Natural killer cell treated with Interleukin-12 subunit alpha and Interleukin-12 subunit beta and Interleukin-15 and Interleukin-18, amount 100 ng/mL, for 72 hours (primary cell): ENCODE measurements around the gene CEBPG. TPM values are rescaled to one million over a fixed set of nuclear protein-coding genes. Genes with fewer than 3 reads are reported as not detected.

ENCODE experiments used
- ATAC-seq, 2 donors: fragments of 150-1000 bp; cut with Tn5 transposase in 1 of 2; sonication (Bioruptor Pico), chemical (Tn5 transposase) in 1 of 2; 2 replicates each; pipeline ENCODE4 v1.10.0; 2021
- DNase-seq: peaks from one replicate; pipeline ENCODE4 v3.0.0; 2022; ENCODE audit warnings: low spot score
- H3K27ac Mint-ChIP-seq, 2 donors: 1 replicate in 1 of 2; 2 replicates in 1 of 2; pipeline ENCODE4 v1.8.0; 2022; ENCODE audit warnings: mixed read lengths in 2 of 2, mild to moderate bottlenecking in 1 of 2, moderate library complexity in 1 of 2
- H3K27me3 Mint-ChIP-seq, 2 donors: 1 replicate in 1 of 2; 2 replicates in 1 of 2; pipeline ENCODE4 v1.8.0; 2022; ENCODE audit warnings: mixed read lengths in 2 of 2
- H3K36me3 Mint-ChIP-seq: one replicate; pipeline ENCODE4 v1.8.0; 2022; ENCODE audit warnings: mixed read lengths
- H3K4me1 Mint-ChIP-seq, 2 donors: 1 replicate in 1 of 2; 2 replicates in 1 of 2; pipeline ENCODE4 v1.8.0; 2022; ENCODE audit warnings: low read depth in 2 of 2, mixed read lengths in 2 of 2, mild to moderate bottlenecking in 1 of 2
- H3K4me3 Mint-ChIP-seq: one replicate; pipeline ENCODE4 v1.8.0; 2022; ENCODE audit warnings: mixed read lengths
- H3K9me3 Mint-ChIP-seq: 2 replicates; pipeline ENCODE4 v1.8.0; 2022; ENCODE audit warnings: mixed read lengths
- total RNA-seq, 2 donors: library from RNA; stranded (reverse); gene quantifications; one replicate each; pipeline ENCODE4 v1.2.3, GENCODE V29; 2022

CEBPG gene
- total RNA-seq, 2 donors from 2014 or later = 26.3 to 29.2 TPM

DNA sequence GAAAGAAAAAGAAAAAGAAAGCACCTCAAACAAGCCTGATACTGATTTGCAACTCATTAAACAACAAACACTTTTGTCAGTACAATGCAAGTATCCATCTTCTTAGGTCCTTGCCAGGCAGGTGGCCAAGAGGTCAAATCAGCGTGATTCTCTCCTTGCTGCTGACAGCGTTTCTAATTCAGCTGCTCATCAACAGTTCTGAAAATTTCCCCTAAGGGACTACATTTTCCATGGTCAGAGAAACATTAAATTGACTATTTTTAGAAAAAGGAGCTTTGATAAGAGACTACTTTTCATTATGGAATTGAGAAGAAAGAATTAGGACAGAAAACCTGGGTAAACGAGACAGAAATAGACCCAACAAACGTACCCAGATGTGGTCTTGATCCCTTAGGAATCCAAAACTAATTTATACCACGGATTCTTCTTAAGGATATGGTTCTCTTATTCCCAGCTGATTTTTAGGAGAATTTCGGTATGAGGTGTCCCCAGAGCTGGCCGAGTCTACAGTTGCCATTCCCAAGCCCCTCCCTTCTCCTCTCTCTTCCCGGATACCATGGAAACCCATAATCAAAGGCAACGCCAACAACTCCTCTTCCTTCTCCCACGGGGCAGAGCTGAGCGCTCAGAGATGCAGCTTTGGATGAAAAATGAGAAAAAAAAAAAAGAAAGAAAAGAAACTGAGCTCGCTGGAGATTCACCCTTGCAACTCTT lies 29.5 kb upstream of the CEBPG start:
- no peaks in the 10 kb centered on the region for H3K9me3 Mint-ChIP-seq
- peaks cover 29 to 69% of the 10 kb centered on the region in 2 donors for H3K27me3 Mint-ChIP-seq
- DNase-seq (no peak), ATAC-seq (no peak)
- no peak overlapping the region for H3K27ac Mint-ChIP-seq
- H3K4me1 Mint-ChIP-seq = no peaks in the 10 kb centered on the region
- H3K36me3 Mint-ChIP-seq = no peaks in the 10 kb centered on the region
- no peak overlapping the region for H3K4me3 Mint-ChIP-seq

DNA sequence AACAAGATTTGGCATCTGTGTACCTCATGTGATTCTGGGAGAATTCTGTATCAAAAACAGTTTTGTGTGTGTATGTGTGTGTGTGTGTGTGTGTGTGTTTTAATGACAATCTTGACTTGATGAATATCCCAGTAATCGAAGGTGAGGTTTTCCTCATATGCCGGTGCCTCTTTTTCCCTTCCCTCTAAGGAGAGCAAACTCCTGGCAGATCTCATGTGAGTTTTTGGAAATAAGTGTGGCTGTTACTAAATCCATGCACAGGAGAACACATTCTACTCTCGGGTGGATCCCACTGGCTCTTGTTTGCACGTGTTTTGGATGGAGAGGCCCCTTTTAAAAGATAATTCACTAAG lies 29.0 kb upstream of the CEBPG start:
- no peaks in the 10 kb centered on the region for H3K36me3 Mint-ChIP-seq
- ATAC-seq = no peak
- no peak overlapping the region for H3K4me3 Mint-ChIP-seq
- H3K27ac Mint-ChIP-seq = no peak overlapping the region
- no peaks in the 10 kb centered on the region for H3K9me3 Mint-ChIP-seq
- H3K4me1 Mint-ChIP-seq = no peaks in the 10 kb centered on the region
- peaks cover 27 to 64% of the 10 kb centered on the region in 2 donors for H3K27me3 Mint-ChIP-seq
- no peak for DNase-seq

DNA sequence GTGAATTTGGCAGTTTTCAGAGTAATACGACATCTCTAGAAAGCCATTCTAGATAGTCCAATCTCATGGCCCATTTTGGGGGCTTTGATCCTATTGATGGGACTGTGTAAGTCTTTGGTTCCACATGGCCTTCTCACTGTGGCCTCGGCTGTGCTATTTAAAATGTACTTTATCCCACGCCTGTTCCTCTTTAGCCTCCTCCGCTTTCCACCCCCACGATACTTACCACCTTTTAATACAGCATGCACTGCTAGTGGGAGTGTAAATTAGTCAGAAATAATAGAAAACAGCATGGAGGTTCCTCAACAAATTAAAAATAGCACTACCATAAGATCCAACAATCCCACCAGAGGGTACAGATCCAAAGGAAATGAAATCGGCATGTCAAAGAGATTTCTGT lies 28.3 kb upstream of the CEBPG start:
- Mint-ChIP-seq H3K4me3 (no peak overlapping the region), H3K27me3 (peaks cover 24 to 58% of the 10 kb centered on the region in 2 donors), H3K36me3 (no peaks in the 10 kb centered on the region), H3K4me1 (no peaks in the 10 kb centered on the region), H3K9me3 (no peaks in the 10 kb centered on the region), H3K27ac (no peak overlapping the region)
- DNase-seq (no peak), ATAC-seq (no peak)

DNA sequence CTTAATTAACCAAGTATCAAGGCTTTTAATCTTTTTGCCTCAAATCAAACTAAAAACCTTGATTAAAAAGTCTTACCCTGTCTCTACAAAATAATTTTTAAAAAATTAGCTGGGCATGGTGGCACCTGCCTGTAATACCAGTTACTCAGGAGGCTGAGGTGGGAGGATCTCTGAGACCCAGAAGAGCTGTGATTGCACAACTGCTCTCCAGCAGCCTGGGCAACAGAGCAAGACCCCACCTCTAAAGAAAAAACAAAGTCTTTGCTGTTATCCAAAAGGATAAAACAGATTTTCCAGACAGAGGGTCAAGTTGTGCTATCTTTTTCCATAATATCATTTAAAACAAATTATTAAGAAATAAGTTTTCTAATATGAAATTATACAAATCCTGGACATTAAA lies 26.8 kb upstream of the CEBPG start:
- H3K27ac Mint-ChIP-seq = no peak overlapping the region
- ATAC-seq (no peak), DNase-seq (no peak)
- no peaks in the 10 kb centered on the region for H3K4me1 Mint-ChIP-seq
- H3K4me3 Mint-ChIP-seq = no peak overlapping the region
- no peaks in the 10 kb centered on the region for H3K36me3 Mint-ChIP-seq
- no peaks in the 10 kb centered on the region for H3K9me3 Mint-ChIP-seq
- H3K27me3 Mint-ChIP-seq = peaks cover 16 to 43% of the 10 kb centered on the region in 2 donors

DNA sequence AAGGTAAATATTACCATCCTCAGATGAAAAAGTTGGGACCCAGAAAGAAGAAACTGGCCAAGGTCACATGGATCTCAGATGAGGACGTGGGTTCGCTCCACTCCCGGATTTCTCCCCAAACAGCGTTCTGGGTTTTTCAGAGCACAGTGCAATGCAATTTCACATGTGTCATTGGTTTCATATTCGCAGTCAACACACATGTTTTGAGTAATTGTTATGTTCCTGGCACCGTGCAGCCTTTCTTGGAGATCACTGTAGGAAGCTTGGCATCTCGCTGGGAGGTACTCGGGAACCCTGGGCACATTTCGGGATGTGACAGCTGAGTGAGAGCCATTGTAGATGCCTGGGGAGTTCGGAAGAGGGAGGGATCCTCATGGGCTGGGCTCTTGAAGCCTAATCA lies 26.2 kb upstream of the CEBPG start:
- H3K27ac Mint-ChIP-seq = no peak overlapping the region
- DNase-seq (no peak), ATAC-seq (no peak)
- H3K4me1 Mint-ChIP-seq = no peaks in the 10 kb centered on the region
- peaks cover 13 to 36% of the 10 kb centered on the region in 2 donors for H3K27me3 Mint-ChIP-seq
- no peak overlapping the region for H3K4me3 Mint-ChIP-seq
- H3K9me3 Mint-ChIP-seq = no peaks in the 10 kb centered on the region
- no peaks in the 10 kb centered on the region for H3K36me3 Mint-ChIP-seq

DNA sequence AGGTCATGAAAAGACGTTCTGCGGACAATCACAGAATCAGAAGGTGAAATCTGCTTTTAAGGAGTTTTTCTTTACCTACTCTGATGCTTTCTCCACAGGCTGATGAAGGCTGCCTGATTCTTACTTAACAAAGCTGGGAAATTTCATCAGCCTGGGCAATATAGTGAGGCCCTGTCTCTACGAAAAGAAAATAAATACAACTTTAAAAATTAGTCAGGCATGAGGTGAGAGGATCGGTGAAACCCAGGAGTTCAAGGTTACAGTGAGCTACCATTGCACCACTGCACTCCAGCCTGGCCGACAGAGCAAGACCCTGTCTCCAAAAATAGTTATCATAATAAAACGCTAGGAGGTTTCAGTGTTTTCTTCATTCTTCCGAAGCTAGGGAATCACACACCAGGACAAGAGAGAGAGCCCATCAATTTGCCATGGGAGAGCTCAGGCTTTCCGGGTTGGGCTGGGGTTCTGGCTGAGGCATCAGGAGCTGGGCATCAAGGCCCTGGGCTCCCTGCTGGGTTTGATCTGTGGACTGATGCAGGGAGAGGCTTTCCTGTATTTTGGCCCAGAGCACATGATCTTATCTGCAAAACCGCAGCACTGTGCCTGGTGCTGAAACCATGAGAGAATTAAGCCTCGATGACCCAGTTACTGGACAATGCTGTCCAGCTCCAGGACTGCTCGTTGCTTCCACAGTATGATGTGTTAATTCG lies 25.1 kb upstream of the CEBPG start:
- Mint-ChIP-seq H3K36me3 (no peaks in the 10 kb centered on the region), H3K27ac (no peak overlapping the region), H3K27me3 (peaks cover 12 to 25% of the 10 kb centered on the region in 2 donors), H3K9me3 (no peaks in the 10 kb centered on the region), H3K4me1 (no peaks in the 10 kb centered on the region), H3K4me3 (no peak overlapping the region)
- ATAC-seq (no peak), DNase-seq (no peak)

DNA sequence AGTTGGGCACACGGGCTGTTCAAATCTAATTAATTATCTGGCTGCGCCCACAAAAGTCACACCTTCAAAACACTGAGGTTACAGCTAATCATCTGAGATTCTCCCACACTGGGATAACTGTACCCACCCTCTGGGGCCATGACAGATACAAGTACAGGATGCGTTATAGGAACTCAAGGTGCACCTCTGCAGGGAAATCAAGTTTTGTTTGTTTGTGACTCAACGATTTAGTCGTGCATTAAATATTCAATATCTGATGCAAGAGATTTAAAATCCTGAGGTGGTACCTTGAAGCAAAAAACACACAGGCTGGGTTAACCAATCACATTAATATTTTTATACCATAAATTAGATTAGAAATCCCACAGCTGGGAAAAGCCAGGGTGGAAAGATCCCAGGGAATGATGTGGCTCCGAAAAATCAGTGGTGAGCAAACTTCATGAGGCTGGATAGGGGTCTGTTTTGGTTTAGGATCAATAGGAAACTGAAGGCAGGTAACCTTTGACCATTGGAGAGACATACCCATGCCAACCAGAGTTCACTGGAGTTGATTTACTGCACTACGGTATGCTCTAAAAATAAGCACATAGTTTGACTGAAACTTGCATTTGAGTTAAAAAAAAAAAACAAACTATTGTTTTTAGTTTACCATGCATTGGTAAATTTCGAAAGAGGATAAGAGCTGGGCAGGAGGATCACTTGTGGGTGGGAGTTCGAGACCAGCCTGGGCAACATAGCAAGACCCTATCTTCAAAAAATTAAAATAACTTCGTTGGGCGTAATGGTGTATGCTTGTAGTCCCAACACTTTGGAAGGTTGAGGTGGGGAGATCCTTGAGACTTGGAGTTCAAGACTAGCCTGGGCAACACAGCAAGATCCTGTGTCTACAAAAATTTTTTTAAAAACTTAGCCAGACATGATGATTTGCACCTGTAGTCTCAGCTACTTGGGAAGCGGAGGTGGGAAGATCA lies 23.9 kb upstream of the CEBPG start:
- no peaks in the 10 kb centered on the region for H3K36me3 Mint-ChIP-seq
- peaks cover 11 to 15% of the 10 kb centered on the region in 2 donors for H3K27me3 Mint-ChIP-seq
- DNase-seq (no peak), ATAC-seq (no peak)
- no peaks in the 10 kb centered on the region for H3K9me3 Mint-ChIP-seq
- no peaks in the 10 kb centered on the region for H3K4me1 Mint-ChIP-seq
- H3K27ac Mint-ChIP-seq = no peak overlapping the region
- no peak overlapping the region for H3K4me3 Mint-ChIP-seq

DNA sequence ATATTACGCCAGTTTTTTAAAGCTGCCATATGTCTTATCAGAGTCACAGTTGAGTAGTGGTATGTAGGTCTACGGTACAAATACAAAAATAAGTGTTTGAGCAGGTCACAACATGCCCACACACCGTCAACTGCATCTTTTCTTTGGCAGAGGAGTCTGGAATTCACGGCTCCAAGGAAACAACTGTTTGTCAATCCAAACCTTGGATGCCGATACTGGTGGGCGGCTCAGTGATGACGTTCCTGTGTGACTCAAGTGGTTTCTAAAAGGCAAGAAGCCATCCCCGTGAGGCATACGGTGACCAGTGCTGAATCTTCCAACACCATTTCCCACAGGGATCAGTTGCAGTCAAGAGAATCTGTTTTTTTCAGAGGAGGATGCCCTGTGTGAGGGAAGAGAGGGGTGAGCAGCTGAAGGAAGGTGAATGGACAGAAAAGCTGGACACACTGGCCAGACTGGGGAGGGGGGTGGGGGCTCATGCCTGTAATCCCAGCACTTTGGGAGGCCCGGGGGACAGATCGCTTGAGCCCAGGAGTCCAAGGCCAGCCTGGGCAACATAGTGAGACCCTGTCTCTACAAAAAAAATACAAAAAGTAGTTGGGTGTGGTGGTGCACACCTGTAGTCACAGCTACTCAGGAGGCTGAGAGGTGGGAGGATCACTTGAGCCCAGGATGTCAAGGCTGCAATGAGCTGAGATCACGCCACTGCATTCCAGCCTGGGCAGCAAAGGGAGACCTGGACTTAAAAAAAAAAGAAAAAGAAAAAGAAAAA lies 22.8 kb upstream of the CEBPG start:
- Mint-ChIP-seq H3K9me3 (peaks cover 2% of the 10 kb centered on the region), H3K27ac (no peak overlapping the region), H3K4me3 (no peak overlapping the region), H3K27me3 (peaks cover 5 to 9% of the 10 kb centered on the region in 2 donors), H3K36me3 (peaks cover 5% of the 10 kb centered on the region), H3K4me1 (no peaks in the 10 kb centered on the region)
- DNase-seq (no peak), ATAC-seq (no peak)

DNA sequence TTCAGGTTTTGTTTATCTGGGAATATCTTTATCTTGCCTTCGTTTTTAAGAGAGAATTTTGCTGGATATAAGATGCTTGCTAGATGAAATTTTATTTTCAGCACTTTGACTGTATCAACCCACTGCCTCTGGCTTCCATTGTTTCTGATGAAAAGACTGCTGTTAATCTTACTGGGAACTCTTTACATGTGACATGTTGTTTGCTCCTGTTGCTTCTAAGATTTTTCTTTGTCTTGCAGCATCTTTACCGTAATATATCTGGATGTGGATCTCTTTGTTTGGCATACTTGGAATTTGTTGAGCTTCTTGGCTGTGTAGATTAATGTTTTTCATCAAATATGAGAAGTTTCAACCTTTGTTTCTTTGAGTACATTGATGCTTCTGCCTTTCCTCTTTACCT lies 18.0 kb upstream of the CEBPG start:
- Mint-ChIP-seq H3K27me3 (peaks cover 13% of the 10 kb centered on the region in 2 donors), H3K4me1 (no peaks in the 10 kb centered on the region), H3K9me3 (peaks cover 7% of the 10 kb centered on the region), H3K4me3 (no peak overlapping the region), H3K36me3 (peaks cover 11% of the 10 kb centered on the region), H3K27ac (no peak overlapping the region)
- DNase-seq = no peak
- ATAC-seq = no peak

DNA sequence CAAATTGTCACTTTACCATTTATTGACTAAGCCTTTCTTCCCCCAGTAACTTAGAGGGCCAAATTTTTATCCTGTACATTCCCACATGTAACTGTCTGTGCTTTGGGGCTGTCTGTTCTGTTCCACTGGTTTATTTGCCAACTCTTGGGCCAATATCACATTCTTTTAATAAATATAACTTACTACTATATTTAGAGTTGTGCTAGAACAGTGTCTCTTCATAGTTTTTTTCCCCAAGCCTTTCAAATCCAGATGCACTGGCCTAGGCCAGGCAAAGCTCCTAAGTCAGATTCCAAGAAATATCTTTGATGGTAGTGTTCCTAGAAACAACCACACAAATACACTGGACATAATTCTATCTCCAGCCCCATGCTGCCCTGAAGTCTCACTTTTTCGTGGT lies 16.0 kb upstream of the CEBPG start:
- H3K36me3 Mint-ChIP-seq = peaks cover 11% of the 10 kb centered on the region
- H3K27ac Mint-ChIP-seq = no peak overlapping the region
- ATAC-seq (no peak), DNase-seq (no peak)
- H3K27me3 Mint-ChIP-seq = peaks cover 12 to 13% of the 10 kb centered on the region in 2 donors
- H3K9me3 Mint-ChIP-seq = peaks cover 7% of the 10 kb centered on the region
- H3K4me3 Mint-ChIP-seq = no peak overlapping the region
- H3K4me1 Mint-ChIP-seq = no peaks in the 10 kb centered on the region

DNA sequence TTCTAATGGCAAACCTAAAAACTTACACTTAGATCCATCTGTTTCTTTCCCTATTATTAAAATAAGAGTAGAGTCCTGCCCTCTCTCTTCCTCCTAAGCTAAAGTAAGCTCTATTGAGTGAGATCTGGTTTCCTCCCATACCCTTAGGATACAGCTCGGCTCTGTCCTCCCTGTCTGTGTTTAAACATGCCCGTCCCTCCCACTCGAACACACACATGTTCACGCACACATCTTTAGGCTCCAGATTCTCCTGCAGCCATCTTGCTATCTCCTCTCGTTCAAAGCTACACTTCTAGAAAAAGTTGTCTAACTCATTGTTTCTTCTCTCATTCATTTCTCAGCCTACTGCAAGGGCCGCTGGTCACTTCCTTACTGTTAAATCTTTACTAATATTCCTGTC lies 15.1 kb upstream of the CEBPG start:
- peaks cover 7% of the 10 kb centered on the region for H3K9me3 Mint-ChIP-seq
- no peak overlapping the region for H3K27ac Mint-ChIP-seq
- no peak for DNase-seq
- peaks cover 13% of the 10 kb centered on the region in 2 donors for H3K27me3 Mint-ChIP-seq
- H3K36me3 Mint-ChIP-seq = peaks cover 11% of the 10 kb centered on the region
- no peak for ATAC-seq
- H3K4me1 Mint-ChIP-seq = no peaks in the 10 kb centered on the region
- no peak overlapping the region for H3K4me3 Mint-ChIP-seq

DNA sequence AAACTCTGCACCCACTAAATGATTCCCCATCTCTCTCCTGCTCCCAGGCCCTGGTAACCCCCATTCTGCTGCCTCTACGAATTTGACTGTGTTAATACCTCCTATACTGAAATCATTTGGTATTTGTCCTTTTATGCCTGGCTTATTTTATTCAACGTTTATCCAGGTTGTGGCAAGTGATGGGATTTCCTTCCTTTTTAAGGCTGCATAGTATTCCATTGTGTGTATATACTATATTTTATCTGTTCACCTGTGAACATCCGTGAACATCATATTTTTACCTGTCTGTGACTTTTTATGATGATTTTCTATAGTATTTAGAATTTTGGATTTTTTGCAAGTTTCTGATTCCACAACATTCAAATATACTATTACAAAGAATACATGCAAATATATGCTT lies 13.9 kb upstream of the CEBPG start:
- Mint-ChIP-seq H3K27me3 (peaks cover 10 to 13% of the 10 kb centered on the region in 2 donors), H3K4me1 (no peaks in the 10 kb centered on the region), H3K36me3 (peaks cover 11% of the 10 kb centered on the region), H3K27ac (no peak overlapping the region), H3K9me3 (peaks cover 7% of the 10 kb centered on the region), H3K4me3 (no peak overlapping the region)
- no peak for ATAC-seq
- DNase-seq = no peak

DNA sequence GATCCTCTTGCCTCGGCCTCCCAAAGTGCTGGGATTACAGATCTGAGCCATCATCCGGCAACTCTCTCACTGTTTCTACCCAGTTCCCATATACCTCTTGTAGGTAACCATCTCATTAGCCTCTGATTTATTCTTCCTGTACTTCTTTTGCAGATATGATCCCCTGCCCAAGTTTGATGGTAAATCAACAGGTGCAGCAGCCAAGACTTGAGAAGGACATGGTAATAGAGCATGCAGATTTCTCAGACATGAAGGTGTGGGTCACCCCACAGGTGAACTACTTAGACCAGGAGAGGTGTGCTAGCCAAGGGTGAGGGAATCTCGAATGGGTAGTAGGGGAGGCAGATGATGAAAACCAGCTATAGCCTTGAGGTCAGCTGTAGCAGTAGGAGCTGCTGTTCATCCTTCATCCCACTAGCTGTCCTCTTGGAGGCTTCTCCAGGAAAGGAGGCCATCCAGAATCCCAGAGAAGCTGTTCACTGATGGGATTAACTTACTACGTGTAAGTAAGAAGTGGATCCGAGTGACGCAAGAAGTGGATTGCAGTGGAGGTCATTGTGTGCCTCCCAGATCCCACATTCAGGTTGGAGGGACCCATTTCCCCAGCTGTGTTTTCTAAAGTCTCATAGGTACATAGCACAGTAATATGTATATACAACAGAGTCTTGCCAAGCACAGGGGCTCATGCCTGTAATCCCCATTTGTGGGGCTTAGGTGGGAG lies 10.8 kb upstream of the CEBPG start:
- no peak for DNase-seq
- Mint-ChIP-seq H3K27me3 (peaks cover 0 to 14% of the 10 kb centered on the region in 2 donors), H3K36me3 (no peaks in the 10 kb centered on the region), H3K4me1 (no peaks in the 10 kb centered on the region), H3K27ac (no peak overlapping the region), H3K4me3 (no peak overlapping the region), H3K9me3 (no peaks in the 10 kb centered on the region)
- no peak for ATAC-seq
